MCF 10A (cell line): ENCODE results near the gene MLLT11. TPM values are rescaled to one million over a fixed set of nuclear protein-coding genes. Genes with fewer than 3 reads are reported as not detected.

ENCODE experiments used
- BruUV-seq: library from RNA; stranded (reverse); fragments of 400-500 nt; replicated peaks from 2 replicates; lab custom pipeline; 2021; lab: Mats Ljungman, UMichigan
- CTCF ChIA-PET: fragments of 300-600 bp; sonication (Branson Sonifier 250); formaldehyde crosslinking; extraction: SDS; loops from one replicate; lab custom pipeline; 2021; ENCODE audit warnings: antibody characterized with exemption, inconsistent platforms; lab: Yijun Ruan, JAX
- POLR2A ChIA-PET: fragments of 300-600, 350-650 bp; sonication (Branson Sonifier 250); formaldehyde crosslinking; extraction: SDS; loops from one replicate; lab custom pipeline; 2020; ENCODE audit warnings: antibody characterized with exemption, inconsistent platforms; lab: Yijun Ruan, JAX
- DNase-seq: peaks from one replicate; pipeline ENCODE4 v3.0.0-alpha.2; 2018; ENCODE audit not compliant: unreplicated experiment
- H3K27ac Mint-ChIP-seq: one replicate; pipeline ENCODE4 v1.8.0; 2022; ENCODE audit warnings: mild to moderate bottlenecking, low read depth, mixed read lengths; ENCODE audit not compliant: unreplicated experiment
- H3K27me3 Mint-ChIP-seq: one replicate; pipeline ENCODE4 v1.8.0; 2022; ENCODE audit warnings: mixed read lengths; ENCODE audit not compliant: insufficient read depth, unreplicated experiment
- H3K36me3 Mint-ChIP-seq: one replicate; pipeline ENCODE4 v1.8.0; 2022; ENCODE audit warnings: mild to moderate bottlenecking, moderate library complexity, mixed read lengths; ENCODE audit not compliant: insufficient read depth, unreplicated experiment
- H3K4me1 Mint-ChIP-seq: one replicate; pipeline ENCODE4 v1.8.0; 2022; ENCODE audit warnings: mixed read lengths; ENCODE audit not compliant: insufficient read depth, unreplicated experiment
- H3K4me3 Mint-ChIP-seq: one replicate; pipeline ENCODE4 v1.8.0; 2022; ENCODE audit warnings: mild to moderate bottlenecking, moderate library complexity, mixed read lengths; ENCODE audit not compliant: unreplicated experiment
- H3K9me3 Mint-ChIP-seq: one replicate; pipeline ENCODE4 v1.8.0; 2022; ENCODE audit warnings: mixed read lengths; ENCODE audit not compliant: unreplicated experiment
- CTCF ChIP-seq: fragments of 200-600 bp; IDR thresholded peaks from one replicate; pipeline ENCODE4 v1.8.0; 2022; ENCODE audit warnings: antibody characterized with exemption, mild to moderate bottlenecking; ENCODE audit not compliant: unreplicated experiment
- intact Hi-C: fragments of 100-400 bp; cut with micrococcal nuclease; formaldehyde crosslinking; loops from 2 replicates; pipeline ENCODE4 v1.14.1; 2022
- total RNA-seq: library from RNA; stranded (reverse); gene quantifications from 2 replicates; pipeline ENCODE4 v1.2.3, GENCODE V29; 2022

Gene MLLT11
- total RNA-seq, 1 experiment from 2014 or later, result 0.86 TPM

GRCh38 chr1:151059109-151060006 lies 839 bp upstream of the MLLT11 start, which contains the start of gene CDC42SE1:
Gene CDC42SE1 (minus strand): TSS chr1:151059622. CDS start chr1:151055730, 3,892 bp downstream.
- Mint-ChIP-seq H3K27me3 (no peaks in the 10 kb centered on the region), H3K9me3 (no peaks in the 10 kb centered on the region), H3K27ac (peak within 1 kb of the TSS; percentile 92), H3K4me3 (peak within 1 kb of the TSS; percentile 82), H3K4me1 (peaks cover 61% of the 10 kb centered on the region), H3K36me3 (peaks cover 29% of the 10 kb centered on the region)
- peak; percentile 91 for TF ChIP-seq CTCF
- POLR2A ChIA-PET, result interaction anchor here (0.6 to 9.4 kb wide), 20 partner anchors 8 to 738 kb away, joined by 3 to 90 read pairs (median 4); partner anchors contain the start of genes BNIPL, C1orf56, GABPB2 and MINDY1
- DNase-seq, result peak; percentile 85
- BruUV-seq, result TSS peak; percentile 46
- intact Hi-C loops, result loop anchor here (1.0 to 5.0 kb wide), 4 partner anchors 12 to 497 kb away; partner anchors contain the start of genes MINDY1 and PRUNE1
- CTCF ChIA-PET, result interaction anchor here (0.5 to 3.0 kb wide), 23 partner anchors 8 to 1112 kb away, joined by 3 to 18 read pairs (median 4); partner anchors contain the start of genes C1orf56, CTSK, GABPB2 and MINDY1

GRCh38 chr1:151060657-151061421 lies 642 bp downstream of the MLLT11 start:
- Mint-ChIP-seq H3K4me1 (peaks cover 50% of the 10 kb centered on the region), H3K27me3 (no peaks in the 10 kb centered on the region), H3K36me3 (peaks cover 18% of the 10 kb centered on the region), H3K27ac (no peak overlapping the region), H3K9me3 (no peaks in the 10 kb centered on the region), H3K4me3 (peak overlapping the region; percentile 82)
- TF ChIP-seq CTCF, result no peak
- BruUV-seq, result no TSS peak
- CTCF ChIA-PET, result interaction anchor here (0.6 to 3.0 kb wide), 12 partner anchors 9 to 196 kb away, joined by 3 to 18 read pairs (median 4); partner anchors contain the start of genes GABPB2 and MINDY1
- DNase-seq, result no peak
- POLR2A ChIA-PET, result interaction anchor here (0.6 to 9.4 kb wide), 9 partner anchors 11 to 479 kb away, joined by 3 to 90 read pairs (median 4); partner anchors contain the start of genes C1orf56, GABPB2, MINDY1 and PIP5K1A
- intact Hi-C loops, result loop anchor here (5.0 kb wide), 1 partner anchor 499 kb away; no protein-coding TSS in a partner anchor

- intact Hi-C loops, result loop anchor here (5.0 kb wide), 1 partner anchor 499 kb away; no protein-coding TSS in a partner anchor
These were observed 1.5 kb downstream of the MLLT11 start for GRCh38 chr1:151061704-151062103.

More at GRCh38 chr1:151061704-151062103, 1.5 kb downstream of the MLLT11 start:
- Mint-ChIP-seq H3K27ac (no peak overlapping the region), H3K27me3 (no peaks in the 10 kb centered on the region), H3K4me1 (peaks cover 41% of the 10 kb centered on the region), H3K36me3 (peaks cover 14% of the 10 kb centered on the region), H3K4me3 (no peak overlapping the region), H3K9me3 (no peaks in the 10 kb centered on the region)
- ChIA-PET CTCF (interaction anchor here (0.6 to 2.1 kb wide), 6 partner anchors 10 to 81 kb away, joined by 3 to 12 read pairs (median 6); partner anchors contain the start of genes GABPB2 and MINDY1), POLR2A (interaction anchor here (0.6 to 9.4 kb wide), 7 partner anchors 10 to 139 kb away, joined by 3 to 90 read pairs (median 6); partner anchors contain the start of genes C1orf56, GABPB2, MINDY1 and PIP5K1A)
- no peak for DNase-seq
- BruUV-seq, result no TSS peak
- no peak for TF ChIP-seq CTCF
